ENCODE results near the gene AOPEP.

The AOPEP gene

DNA sequence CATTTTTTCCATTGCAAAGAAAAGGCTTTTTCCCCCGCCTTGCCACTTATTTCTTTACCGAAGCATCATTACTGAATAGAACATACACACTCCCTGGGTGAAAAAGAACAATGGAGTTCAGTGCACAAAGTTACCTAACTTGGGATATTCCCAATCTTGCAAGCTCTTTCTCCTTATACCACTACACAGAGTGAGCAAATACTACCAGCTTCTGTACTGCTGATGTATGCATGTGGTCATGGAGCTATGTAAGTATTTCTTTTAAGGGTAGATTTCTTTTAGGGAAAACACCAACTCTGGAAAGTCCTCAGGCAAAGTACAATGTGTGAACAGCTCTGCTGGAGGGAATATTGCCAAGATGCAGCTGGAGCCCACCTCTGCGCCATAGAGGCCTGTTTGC lies 81.1 kb downstream of the AOPEP start:
- POLR2A ChIA-PET, result no interaction called here

More for the DNA sequence above, 81.1 kb downstream of the AOPEP start:
- no peak for TF ChIP-seq ZNF791 (tag by site-specific recombination; IDR thresholded peaks at IDR 0.05)
- TF ChIP-seq, protein P1, sequence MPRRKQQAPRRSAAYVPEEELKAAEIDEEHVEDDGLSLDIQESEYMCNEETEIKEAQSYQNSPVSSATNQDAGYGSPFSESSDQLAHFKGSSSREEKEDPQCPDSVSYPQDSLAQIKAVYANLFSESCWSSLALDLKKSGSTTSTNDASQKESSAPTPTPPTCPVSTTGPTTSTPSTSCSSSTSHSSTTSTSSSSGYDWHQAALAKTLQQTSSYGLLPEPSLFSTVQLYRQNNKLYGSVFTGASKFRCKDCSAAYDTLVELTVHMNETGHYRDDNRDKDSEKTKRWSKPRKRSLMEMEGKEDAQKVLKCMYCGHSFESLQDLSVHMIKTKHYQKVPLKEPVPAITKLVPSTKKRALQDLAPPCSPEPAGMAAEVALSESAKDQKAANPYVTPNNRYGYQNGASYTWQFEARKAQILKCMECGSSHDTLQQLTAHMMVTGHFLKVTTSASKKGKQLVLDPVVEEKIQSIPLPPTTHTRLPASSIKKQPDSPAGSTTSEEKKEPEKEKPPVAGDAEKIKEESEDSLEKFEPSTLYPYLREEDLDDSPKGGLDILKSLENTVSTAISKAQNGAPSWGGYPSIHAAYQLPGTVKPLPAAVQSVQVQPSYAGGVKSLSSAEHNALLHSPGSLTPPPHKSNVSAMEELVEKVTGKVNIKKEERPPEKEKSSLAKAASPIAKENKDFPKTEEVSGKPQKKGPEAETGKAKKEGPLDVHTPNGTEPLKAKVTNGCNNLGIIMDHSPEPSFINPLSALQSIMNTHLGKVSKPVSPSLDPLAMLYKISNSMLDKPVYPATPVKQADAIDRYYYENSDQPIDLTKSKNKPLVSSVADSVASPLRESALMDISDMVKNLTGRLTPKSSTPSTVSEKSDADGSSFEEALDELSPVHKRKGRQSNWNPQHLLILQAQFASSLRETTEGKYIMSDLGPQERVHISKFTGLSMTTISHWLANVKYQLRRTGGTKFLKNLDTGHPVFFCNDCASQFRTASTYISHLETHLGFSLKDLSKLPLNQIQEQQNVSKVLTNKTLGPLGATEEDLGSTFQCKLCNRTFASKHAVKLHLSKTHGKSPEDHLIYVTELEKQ (tag by site-specific recombination; IDR thresholded peaks at IDR 0.05; ENCODE audit: borderline replicate concordance), result no peak
- no peak for TF ChIP-seq KLF8 (tag by site-specific recombination; IDR thresholded peaks at IDR 0.05)
- TF ChIP-seq, protein P2, sequence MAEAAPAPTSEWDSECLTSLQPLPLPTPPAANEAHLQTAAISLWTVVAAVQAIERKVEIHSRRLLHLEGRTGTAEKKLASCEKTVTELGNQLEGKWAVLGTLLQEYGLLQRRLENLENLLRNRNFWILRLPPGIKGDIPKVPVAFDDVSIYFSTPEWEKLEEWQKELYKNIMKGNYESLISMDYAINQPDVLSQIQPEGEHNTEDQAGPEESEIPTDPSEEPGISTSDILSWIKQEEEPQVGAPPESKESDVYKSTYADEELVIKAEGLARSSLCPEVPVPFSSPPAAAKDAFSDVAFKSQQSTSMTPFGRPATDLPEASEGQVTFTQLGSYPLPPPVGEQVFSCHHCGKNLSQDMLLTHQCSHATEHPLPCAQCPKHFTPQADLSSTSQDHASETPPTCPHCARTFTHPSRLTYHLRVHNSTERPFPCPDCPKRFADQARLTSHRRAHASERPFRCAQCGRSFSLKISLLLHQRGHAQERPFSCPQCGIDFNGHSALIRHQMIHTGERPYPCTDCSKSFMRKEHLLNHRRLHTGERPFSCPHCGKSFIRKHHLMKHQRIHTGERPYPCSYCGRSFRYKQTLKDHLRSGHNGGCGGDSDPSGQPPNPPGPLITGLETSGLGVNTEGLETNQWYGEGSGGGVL (tag by site-specific recombination; IDR thresholded peaks at IDR 0.05), result no peak
- TF ChIP-seq, protein P3, sequence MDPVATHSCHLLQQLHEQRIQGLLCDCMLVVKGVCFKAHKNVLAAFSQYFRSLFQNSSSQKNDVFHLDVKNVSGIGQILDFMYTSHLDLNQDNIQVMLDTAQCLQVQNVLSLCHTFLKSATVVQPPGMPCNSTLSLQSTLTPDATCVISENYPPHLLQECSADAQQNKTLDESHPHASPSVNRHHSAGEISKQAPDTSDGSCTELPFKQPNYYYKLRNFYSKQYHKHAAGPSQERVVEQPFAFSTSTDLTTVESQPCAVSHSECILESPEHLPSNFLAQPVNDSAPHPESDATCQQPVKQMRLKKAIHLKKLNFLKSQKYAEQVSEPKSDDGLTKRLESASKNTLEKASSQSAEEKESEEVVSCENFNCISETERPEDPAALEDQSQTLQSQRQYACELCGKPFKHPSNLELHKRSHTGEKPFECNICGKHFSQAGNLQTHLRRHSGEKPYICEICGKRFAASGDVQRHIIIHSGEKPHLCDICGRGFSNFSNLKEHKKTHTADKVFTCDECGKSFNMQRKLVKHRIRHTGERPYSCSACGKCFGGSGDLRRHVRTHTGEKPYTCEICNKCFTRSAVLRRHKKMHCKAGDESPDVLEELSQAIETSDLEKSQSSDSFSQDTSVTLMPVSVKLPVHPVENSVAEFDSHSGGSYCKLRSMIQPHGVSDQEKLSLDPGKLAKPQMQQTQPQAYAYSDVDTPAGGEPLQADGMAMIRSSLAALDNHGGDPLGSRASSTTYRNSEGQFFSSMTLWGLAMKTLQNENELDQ (tag by site-specific recombination; IDR thresholded peaks at IDR 0.05; ENCODE audit: low read depth), result no peak
- TF ChIP-seq YY2 (tag by site-specific recombination; IDR thresholded peaks at IDR 0.05), result no peak
- TF ChIP-seq, protein P4, sequence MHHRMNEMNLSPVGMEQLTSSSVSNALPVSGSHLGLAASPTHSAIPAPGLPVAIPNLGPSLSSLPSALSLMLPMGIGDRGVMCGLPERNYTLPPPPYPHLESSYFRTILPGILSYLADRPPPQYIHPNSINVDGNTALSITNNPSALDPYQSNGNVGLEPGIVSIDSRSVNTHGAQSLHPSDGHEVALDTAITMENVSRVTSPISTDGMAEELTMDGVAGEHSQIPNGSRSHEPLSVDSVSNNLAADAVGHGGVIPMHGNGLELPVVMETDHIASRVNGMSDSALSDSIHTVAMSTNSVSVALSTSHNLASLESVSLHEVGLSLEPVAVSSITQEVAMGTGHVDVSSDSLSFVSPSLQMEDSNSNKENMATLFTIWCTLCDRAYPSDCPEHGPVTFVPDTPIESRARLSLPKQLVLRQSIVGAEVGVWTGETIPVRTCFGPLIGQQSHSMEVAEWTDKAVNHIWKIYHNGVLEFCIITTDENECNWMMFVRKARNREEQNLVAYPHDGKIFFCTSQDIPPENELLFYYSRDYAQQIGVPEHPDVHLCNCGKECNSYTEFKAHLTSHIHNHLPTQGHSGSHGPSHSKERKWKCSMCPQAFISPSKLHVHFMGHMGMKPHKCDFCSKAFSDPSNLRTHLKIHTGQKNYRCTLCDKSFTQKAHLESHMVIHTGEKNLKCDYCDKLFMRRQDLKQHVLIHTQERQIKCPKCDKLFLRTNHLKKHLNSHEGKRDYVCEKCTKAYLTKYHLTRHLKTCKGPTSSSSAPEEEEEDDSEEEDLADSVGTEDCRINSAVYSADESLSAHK (tag by site-specific recombination; IDR thresholded peaks at IDR 0.05), result no peak
- no peak for TF ChIP-seq ZNF76 (tag by site-specific recombination; IDR thresholded peaks at IDR 0.05; ENCODE audit: borderline replicate concordance, low read depth)
- TF ChIP-seq, protein P5, sequence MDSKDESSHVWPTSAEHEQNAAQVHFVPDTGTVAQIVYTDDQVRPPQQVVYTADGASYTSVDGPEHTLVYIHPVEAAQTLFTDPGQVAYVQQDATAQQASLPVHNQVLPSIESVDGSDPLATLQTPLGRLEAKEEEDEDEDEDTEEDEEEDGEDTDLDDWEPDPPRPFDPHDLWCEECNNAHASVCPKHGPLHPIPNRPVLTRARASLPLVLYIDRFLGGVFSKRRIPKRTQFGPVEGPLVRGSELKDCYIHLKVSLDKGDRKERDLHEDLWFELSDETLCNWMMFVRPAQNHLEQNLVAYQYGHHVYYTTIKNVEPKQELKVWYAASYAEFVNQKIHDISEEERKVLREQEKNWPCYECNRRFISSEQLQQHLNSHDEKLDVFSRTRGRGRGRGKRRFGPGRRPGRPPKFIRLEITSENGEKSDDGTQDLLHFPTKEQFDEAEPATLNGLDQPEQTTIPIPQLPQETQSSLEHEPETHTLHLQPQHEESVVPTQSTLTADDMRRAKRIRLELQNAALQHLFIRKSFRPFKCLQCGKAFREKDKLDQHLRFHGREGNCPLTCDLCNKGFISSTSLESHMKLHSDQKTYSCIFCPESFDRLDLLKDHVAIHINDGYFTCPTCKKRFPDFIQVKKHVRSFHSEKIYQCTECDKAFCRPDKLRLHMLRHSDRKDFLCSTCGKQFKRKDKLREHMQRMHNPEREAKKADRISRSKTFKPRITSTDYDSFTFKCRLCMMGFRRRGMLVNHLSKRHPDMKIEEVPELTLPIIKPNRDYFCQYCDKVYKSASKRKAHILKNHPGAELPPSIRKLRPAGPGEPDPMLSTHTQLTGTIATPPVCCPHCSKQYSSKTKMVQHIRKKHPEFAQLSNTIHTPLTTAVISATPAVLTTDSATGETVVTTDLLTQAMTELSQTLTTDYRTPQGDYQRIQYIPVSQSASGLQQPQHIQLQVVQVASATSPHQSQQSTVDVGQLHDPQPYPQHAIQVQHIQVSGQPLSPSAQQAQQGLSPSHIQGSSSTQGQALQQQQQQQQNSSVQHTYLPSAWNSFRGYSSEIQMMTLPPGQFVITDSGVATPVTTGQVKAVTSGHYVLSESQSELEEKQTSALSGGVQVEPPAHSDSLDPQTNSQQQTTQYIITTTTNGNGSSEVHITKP (tag by site-specific recombination; IDR thresholded peaks at IDR 0.05), result no peak
- no peak for TF ChIP-seq ZNF140 (tag by site-specific recombination; IDR thresholded peaks at IDR 0.05)
- TF ChIP-seq ZNF366 (tag by site-specific recombination; conservative IDR thresholded peaks at IDR 0.05), result no peak
- TF ChIP-seq, protein P6, sequence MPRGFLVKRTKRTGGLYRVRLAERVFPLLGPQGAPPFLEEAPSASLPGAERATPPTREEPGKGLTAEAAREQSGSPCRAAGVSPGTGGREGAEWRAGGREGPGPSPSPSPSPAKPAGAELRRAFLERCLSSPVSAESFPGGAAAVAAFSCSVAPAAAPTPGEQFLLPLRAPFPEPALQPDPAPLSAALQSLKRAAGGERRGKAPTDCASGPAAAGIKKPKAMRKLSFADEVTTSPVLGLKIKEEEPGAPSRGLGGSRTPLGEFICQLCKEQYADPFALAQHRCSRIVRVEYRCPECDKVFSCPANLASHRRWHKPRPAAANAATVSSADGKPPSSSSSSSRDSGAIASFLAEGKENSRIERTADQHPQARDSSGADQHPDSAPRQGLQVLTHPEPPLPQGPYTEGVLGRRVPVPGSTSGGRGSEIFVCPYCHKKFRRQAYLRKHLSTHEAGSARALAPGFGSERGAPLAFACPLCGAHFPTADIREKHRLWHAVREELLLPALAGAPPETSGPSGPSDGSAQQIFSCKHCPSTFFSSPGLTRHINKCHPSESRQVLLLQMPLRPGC (tag by site-specific recombination; IDR thresholded peaks at IDR 0.05), result no peak
- TF ChIP-seq, protein P7, sequence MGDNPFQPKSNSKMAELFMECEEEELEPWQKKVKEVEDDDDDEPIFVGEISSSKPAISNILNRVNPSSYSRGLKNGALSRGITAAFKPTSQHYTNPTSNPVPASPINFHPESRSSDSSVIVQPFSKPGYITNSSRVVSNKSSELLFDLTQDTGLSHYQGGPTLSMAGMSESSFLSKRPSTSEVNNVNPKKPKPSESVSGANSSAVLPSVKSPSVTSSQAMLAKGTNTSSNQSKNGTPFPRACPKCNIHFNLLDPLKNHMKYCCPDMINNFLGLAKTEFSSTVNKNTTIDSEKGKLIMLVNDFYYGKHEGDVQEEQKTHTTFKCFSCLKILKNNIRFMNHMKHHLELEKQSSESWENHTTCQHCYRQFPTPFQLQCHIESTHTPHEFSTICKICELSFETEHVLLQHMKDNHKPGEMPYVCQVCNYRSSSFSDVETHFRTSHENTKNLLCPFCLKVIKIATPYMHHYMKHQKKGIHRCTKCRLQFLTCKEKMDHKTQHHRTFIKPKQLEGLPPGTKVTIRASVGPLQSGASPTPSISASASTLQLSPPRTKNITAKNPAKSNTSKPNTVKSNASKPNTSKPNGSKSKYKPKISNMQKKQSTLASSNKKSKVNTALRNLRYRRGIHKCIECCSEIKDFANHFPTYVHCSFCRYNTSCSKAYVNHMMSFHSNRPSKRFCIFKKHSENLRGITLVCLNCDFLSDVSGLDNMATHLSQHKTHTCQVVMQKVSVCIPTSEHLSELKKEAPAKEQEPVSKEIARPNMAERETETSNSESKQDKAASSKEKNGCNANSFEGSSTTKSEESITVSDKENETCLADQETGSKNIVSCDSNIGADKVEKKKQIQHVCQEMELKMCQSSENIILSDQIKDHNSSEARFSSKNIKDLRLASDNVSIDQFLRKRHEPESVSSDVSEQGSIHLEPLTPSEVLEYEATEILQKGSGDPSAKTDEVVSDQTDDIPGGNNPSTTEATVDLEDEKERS (tag by site-specific recombination; IDR thresholded peaks at IDR 0.05), result no peak
- no peak overlapping the region for H3K4me3 ChIP-seq (ENCODE audit: low read depth, low read length)
- H3K9me3 ChIP-seq (ENCODE audit: control insufficient read depth, insufficient read depth, low read depth, low read length), result no peaks in the 10 kb centered on the region
- peaks cover 0 to 7% of the 10 kb centered on the region in 2 experiments; a peak in 1 of 3 replicates for H3K36me3 ChIP-seq (ENCODE audit: control insufficient read depth in 2 of 2, insufficient read depth in 1 of 2, low read length in 2 of 2)
- CTCF ChIA-PET, result interaction anchor here (0.6 to 1.0 kb wide), 2 partner anchors 126 to 245 kb away, joined by 3 read pairs; no protein-coding TSS in a partner anchor
- peaks cover 13% of the 10 kb centered on the region for H3K4me1 ChIP-seq (ENCODE audit: control insufficient read depth, insufficient read depth, low read length)
- no peak overlapping the region for H3K27ac ChIP-seq (ENCODE audit: extremely low read depth, low read depth, low read length)

Measured in HEK293 (cell line).